ENCODE data around the gene GGTLC2.

Gene GGTLC2

DNA sequence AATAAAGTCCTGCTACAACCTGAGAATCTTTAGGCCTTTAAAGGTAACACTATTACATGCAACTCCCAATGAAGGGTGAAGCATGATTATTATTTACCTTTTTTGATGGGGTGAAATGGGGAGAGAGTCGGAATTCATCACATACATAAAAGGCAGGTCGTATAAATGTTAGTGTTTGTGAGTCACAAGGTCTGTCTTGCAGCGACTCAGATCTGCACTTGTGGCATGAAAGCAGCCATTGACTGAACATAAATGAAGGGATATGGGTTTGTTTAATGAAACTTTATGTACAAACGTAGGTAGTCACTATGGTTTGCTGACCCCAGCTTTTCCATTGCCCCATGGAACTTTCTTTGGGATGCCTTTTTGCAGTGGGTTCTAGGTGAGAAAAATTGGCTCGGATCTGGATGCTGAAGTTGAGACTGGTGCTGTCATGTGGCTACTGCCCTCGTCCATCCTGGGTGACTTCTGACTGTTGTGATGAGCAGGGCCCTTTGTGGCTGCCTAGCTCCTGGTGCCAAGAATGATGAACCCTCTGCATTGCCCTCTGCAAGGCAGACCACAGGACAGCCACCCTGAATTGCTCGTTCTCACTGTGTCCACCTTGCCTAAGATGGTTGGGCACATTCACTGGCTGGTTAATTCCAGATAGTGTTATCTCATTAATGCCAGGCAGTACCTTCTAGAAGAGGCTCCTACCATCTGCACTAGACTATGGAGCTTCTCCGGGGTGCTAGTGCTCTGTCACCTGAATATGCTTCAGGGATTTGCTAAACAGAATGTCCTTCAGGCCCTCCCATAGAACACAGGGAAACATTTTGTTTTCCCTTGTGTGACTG lies 11.3 kb downstream of the GGTLC2 start:
- Histone ChIP-seq H3K4me1 (no peaks in the 10 kb centered on the region), H3K27ac (no peak overlapping the region), H3K27me3 (peaks cover 0 to 5% of the 10 kb centered on the region in 2 donors), H3K9me3 (no peaks in the 10 kb centered on the region), H3K36me3 (no peaks in the 10 kb centered on the region), H3K4me3 (no peak overlapping the region)
- intact Hi-C loops (cut with DNase I; ENCODE audit: low total_unique reads), result no loop called here
- TF ChIP-seq, protein P1, sequence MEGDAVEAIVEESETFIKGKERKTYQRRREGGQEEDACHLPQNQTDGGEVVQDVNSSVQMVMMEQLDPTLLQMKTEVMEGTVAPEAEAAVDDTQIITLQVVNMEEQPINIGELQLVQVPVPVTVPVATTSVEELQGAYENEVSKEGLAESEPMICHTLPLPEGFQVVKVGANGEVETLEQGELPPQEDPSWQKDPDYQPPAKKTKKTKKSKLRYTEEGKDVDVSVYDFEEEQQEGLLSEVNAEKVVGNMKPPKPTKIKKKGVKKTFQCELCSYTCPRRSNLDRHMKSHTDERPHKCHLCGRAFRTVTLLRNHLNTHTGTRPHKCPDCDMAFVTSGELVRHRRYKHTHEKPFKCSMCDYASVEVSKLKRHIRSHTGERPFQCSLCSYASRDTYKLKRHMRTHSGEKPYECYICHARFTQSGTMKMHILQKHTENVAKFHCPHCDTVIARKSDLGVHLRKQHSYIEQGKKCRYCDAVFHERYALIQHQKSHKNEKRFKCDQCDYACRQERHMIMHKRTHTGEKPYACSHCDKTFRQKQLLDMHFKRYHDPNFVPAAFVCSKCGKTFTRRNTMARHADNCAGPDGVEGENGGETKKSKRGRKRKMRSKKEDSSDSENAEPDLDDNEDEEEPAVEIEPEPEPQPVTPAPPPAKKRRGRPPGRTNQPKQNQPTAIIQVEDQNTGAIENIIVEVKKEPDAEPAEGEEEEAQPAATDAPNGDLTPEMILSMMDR (IDR thresholded peaks at IDR 0.05), result no peak
- DNase-seq, result no peak

DNA sequence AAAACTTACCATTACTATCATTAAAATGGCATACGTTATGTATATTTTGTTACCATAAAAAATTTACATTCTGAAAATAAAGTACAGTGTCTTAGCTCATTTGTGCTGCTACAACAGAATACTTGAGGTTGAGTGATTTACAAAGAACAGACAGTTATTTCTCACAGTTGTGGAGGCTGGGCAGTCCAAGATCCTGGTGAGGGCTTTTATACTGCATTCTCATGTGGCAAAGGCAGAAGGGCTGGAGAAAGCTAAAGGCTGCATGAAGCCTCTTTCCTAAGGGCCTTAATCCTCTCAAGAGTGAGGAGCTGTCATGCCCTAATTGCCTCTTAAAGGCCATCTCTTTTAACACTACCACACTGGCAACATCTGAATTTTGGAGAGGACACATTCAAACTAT lies 13.3 kb downstream of the GGTLC2 start:
- intact Hi-C loops (cut with DNase I; ENCODE audit: low total_unique reads), result no loop called here
- Histone ChIP-seq H3K9me3 (no peaks in the 10 kb centered on the region), H3K4me3 (no peak overlapping the region), H3K36me3 (no peaks in the 10 kb centered on the region), H3K4me1 (no peaks in the 10 kb centered on the region), H3K27ac (no peak overlapping the region), H3K27me3 (peaks cover 0 to 7% of the 10 kb centered on the region in 2 donors)
- DNase-seq, result no peak
- TF ChIP-seq, protein P1 (IDR thresholded peaks at IDR 0.05), result no peak

DNA sequence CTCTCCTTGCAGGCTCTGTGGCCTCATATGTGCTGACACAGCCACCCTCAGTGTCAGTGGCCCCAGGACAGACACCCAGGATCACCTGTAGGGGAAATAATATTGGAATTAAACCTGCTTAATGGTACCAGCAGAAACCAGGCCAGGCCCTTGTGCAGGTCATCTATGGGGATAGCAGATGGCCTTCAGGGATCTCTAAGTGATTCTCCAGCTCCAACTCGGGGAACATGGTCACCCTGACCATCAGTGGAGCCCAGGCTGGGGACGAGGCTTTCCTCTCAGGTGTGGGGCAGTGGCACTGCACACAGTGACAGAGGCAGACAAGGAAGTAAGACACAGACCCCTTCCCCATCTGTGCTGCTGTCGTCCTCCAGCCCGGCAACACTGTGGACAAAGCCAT lies 16.9 kb downstream of the GGTLC2 start:
- no peak for DNase-seq
- TF ChIP-seq, protein P1 (IDR thresholded peaks at IDR 0.05), result no peak
- H3K36me3 ChIP-seq, result no peaks in the 10 kb centered on the region

DNA sequence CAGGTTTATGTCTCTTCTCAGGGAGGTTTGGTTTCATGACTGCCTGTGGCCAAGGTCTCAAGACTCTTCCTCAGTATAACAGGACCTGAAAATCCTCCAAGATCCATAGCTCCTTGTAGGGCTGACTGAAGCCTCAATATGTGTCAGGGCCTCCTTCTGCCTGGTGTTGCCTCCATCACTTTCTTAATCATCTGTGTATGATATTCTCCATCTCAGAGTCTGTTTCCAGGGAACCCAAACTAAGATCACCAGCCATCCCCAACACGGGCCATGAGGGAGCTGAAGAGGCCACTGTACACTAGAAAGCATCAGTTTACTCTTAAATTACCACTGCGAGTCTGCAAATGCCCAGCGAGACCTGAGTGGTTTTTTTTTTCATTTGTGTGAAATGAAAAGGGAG lies 17.7 kb downstream of the GGTLC2 start:
- no peak overlapping the region for H3K27ac ChIP-seq
- peaks cover 0 to 18% of the 10 kb centered on the region in 2 donors for H3K27me3 ChIP-seq
- no peak for DNase-seq
- no peaks in the 10 kb centered on the region for H3K36me3 ChIP-seq
- no peaks in the 10 kb centered on the region for H3K4me1 ChIP-seq
- TF ChIP-seq, protein P1 (IDR thresholded peaks at IDR 0.05), result no peak
- intact Hi-C loops (cut with DNase I; ENCODE audit: low total_unique reads), result no loop called here
- H3K9me3 ChIP-seq, result no peaks in the 10 kb centered on the region
- H3K4me3 ChIP-seq, result no peak overlapping the region

More for the DNA sequence above, 16.9 kb downstream of the GGTLC2 start:
- intact Hi-C loops (cut with DNase I; ENCODE audit: low total_unique reads), result no loop called here
- peaks cover 0 to 18% of the 10 kb centered on the region in 2 donors for H3K27me3 ChIP-seq
- H3K4me1 ChIP-seq, result no peaks in the 10 kb centered on the region
- no peak overlapping the region for H3K4me3 ChIP-seq
- H3K27ac ChIP-seq, result no peak overlapping the region
- no peaks in the 10 kb centered on the region for H3K9me3 ChIP-seq

DNA sequence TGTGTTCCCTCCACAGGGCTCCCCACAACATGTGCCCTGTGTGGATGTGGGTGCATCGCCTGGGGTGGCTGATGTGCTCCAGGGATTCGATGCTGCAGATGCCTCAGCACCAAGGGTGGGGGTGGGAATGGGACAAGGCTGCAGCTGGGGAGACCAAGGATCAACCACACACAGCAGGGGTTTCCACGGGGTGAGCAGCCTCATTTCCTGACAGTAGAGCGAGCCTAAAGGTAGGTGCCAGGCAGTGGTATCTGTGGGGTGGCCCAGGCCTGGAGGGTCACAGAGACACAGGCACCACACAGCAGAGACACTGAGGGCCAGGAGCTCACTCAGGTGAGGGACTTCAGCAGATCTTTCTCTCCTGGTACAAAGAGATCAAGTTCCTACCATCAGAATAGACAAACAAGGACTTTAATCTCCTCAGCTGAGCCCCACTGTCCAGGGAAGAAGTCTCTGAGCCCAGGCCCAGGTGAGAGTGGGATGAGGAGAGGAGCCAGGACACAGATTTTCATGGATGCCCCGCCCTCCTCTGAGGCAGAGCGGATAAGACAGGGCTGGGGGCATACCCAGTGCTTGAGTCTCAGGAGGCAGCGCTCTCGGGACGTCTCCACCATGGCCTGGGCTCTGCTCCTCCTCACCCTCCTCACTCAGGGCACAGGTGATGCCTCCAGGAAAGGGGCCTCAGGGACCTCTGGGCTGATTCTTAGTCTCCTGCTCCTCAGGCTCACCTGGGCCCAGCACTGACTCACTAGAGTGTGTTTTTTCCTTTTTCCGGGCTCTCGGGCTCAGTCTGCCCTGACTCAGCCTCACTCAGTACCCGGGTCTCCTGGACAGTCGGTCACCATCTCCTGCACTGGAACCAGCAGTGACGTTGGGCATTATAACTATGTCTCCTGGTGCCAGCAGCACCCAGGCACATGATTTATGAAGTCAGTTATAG lies 19.7 kb downstream of the GGTLC2 start:
- intact Hi-C loops (cut with DNase I; ENCODE audit: low total_unique reads), result no loop called here
- TF ChIP-seq, protein P1 (IDR thresholded peaks at IDR 0.05), result no peak
- Histone ChIP-seq H3K27me3 (peaks cover 0 to 25% of the 10 kb centered on the region in 2 donors), H3K4me3 (no peak overlapping the region), H3K9me3 (no peaks in the 10 kb centered on the region), H3K27ac (no peak overlapping the region), H3K36me3 (no peaks in the 10 kb centered on the region), H3K4me1 (no peaks in the 10 kb centered on the region)
- DNase-seq, result no peak

All from tibial artery (tissue), 4 donors.